Astrocyte of the hippocampus (primary cell): ENCODE measurements around the gene RABGAP1L.

Source experiments
- DNase-seq: peaks from one replicate; pipeline ENCODE4 v3.0.0; 2011; ENCODE audit warnings: low read depth, low spot score

RABGAP1L gene

GRCh38 chr1:174957829-174958228, 798.5 kb downstream of the RABGAP1L start:
- no peak for DNase-seq

DNA sequence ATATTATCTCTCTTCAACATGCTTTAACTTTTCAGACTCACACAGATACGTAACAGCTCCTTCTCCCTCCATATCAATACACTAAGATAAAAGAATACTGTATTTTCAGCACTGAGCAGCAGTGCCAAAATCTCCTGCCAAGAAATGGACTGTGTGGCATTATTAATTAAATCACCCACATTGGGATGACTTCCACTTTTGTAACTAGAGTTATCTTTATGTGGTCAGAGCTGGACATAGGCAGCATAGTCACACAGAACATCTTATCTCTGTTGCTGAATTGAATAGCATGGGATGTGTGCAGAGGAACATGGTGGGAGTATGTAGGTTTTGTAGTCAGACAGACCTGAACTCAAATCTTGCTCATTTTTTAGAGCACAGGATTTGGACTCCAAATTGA, 799.1 kb downstream of the RABGAP1L start:
- DNase-seq, result no peak

DNA sequence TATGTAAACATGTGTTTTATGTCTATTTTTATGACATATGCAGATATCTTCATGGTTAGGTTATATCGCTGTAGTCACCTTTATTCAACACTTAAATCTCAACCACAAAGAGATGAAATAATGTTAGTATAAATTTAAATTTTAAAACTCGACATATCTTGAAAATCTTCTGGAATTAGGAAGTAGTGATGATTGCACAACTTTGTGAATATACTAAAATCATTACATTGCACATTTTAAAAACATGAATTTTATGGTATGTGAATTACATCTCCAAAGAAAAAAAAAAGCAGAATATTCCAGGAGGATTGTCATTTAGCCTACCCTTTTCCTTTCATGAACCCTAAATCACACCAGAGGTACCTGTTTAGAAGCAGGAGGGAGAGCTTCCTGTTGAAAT, 801.0 kb downstream of the RABGAP1L start:
- DNase-seq, result no peak

DNA sequence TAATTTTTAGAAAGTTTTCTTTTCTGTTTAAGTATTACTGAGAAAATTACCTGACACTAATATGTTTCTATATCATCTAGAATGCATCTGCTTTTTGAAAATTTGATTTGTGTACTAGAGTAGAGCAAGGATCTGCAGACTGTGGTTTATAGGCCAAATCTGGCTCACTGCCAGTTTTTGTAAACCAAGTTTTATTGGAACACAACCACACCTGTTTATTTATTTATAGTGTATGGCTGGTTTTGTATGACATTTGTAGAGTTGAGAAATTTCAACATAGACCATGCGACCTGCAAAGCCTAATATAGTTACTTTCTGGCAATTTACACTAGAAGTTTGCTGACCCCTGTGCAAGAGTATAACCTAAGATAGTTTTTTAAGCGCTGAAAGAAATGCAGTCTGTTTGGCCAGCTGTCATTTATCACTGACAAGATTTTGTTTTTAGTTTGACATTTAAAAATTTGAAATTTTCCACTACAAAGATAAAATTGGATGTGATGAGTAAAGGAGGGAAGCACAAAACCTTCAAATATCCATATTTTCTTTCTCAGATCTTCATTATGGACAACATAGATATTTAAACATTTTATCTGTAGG, 804.3 kb downstream of the RABGAP1L start:
- no peak for DNase-seq

DNA sequence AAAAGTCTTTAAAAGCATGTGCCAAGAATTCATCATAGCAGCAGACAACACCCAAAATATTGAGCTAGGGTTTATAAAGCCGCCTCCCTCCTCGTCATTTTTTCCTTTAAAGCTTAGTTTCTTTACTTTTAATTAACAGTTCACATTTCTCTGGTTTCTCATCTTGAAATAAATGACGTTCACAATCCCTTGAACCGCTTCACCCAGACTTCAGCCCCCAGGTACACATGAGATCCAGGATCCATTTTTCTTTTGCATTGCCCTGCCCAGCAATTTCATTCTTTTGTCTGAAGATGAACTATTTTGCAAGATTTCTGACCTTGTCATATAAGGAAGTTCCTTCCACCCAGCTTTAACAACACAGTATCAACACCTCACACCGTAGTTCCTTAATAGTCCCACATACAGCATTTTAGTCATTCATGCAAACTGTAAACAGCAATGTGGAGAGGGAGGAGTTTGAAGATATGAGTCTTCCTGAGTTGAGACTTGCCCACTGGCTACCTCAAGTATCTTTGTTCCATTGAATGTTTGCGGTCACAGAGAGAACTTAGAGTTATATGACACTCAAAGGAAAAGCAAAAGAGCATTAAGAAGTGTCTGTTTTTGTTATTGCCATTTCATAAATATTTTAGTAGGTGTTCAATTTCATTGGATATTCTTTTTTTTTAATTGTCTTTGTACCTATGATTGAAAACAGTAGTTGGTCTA, 805.1 kb downstream of the RABGAP1L start:
- peak; percentile 16 for DNase-seq

- no peak for DNase-seq
Measured at GRCh38 chr1:174964972-174965361, 805.6 kb downstream of the RABGAP1L start.

GRCh38 chr1:174965362-174966007, 806.2 kb downstream of the RABGAP1L start:
- no peak for DNase-seq

- no peak for DNase-seq
Measured at GRCh38 chr1:174966008-174966572, 806.8 kb downstream of the RABGAP1L start.

DNA sequence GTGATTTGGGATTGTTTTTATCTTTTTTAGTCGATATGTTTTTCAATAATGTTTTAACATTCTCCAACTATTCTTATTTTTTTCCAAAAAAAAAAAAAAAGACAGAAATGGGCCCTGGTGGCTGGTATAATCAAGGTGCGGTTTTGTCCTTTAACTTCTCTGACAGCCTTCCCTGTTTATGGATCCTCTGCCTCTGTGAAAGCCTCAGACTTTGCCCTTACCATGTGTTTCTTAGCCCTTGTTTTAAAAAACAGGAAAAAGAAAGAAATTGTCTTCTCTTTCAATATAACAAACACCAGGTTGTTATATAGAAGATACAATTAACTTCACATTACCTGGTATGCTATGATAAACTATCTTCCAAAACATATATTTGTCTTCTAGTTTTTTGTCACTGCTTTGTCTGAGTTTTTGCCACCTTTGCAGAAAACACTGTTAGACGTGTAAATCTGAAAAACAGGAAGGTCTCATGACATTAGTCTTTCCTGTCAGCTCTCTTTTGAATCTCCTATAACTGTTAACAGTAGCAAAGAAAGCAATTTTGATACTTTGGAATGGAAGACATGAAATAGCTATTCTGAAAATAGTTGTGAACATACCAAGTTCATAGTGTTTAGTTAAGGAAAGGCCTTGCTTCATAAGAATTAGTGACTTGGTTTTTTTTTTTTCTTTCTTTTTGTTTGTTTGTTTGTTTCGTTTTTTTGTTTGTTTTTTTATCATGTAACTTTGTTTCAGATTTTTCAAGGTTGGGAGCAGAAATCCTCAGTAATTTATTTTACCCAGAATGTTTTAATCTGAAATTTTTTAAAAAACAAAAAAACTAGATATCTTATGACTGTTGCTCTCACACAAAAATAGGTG, 808.8 kb downstream of the RABGAP1L start:
- DNase-seq, result no peak

DNA sequence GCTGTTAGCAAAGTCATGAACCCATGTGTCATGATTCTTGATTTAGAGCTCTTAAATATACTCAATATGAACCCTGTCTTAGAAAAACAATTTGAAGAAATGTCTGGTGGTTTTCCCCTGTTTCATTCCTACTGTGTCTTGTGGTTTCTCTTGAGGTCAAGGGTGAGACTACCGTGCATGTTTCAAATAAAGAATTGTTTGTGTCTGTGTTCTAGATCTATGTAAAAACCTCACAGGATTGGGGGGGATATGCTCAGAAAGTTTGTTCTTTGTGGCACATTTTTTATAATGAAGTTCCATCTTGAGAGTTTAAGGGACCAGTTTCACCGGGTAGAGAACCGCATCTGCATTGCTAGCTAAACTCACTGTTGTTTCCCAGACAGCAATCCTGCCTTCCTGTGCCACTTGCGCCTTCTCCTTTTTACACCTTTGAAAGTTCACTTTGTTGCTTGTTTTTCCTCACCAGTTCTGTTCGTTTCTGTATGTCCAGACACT, 809.5 kb downstream of the RABGAP1L start:
- peak; percentile 91 for DNase-seq

DNA sequence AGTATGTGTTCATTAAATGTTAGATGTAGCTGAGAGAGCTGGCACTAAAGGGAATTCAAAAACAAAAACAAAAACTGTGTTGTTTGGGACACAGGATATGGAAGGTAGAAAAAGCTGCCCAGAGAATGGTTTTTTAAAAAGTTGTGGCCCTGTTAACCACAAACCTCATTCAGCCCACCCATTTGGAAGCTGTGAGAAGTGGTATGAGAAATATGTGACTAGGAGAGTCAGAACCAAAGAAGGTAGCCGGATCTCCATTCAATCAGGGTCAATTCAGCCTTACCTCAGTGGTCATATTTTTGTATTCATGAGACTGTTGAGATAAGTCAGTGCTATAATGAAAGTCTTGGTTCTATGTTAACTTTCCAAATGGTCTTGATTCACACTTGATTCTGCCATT, 810.7 kb downstream of the RABGAP1L start:
- DNase-seq, result peak; percentile 89

GRCh38 chr1:174971466-174971865, 812.1 kb downstream of the RABGAP1L start:
- no peak for DNase-seq

GRCh38 chr1:174971902-174972301, 812.6 kb downstream of the RABGAP1L start:
- DNase-seq, result no peak

DNA sequence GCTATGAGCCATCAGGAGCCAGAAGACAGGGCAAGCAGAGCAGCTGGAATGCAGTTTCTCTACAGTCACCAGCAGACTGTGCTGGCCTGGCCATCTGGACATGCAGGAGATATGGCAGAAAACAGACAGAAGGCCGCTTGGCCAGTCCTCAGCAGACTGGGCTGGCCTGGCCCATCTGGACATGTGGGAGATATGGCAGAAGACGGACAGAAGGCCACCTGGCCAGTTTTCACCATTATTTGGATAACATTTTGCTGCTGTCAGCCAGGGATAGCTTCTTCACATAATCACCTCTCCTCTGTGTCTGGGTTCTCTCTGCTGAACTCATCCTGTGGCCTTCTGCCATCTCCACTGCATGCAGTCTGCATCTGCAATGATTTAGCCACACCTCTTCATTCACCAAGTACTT, 815.4 kb downstream of the RABGAP1L start:
- DNase-seq, result no peak

- no peak for DNase-seq
Measured at GRCh38 chr1:174975764-174976163, 816.4 kb downstream of the RABGAP1L start.

DNA sequence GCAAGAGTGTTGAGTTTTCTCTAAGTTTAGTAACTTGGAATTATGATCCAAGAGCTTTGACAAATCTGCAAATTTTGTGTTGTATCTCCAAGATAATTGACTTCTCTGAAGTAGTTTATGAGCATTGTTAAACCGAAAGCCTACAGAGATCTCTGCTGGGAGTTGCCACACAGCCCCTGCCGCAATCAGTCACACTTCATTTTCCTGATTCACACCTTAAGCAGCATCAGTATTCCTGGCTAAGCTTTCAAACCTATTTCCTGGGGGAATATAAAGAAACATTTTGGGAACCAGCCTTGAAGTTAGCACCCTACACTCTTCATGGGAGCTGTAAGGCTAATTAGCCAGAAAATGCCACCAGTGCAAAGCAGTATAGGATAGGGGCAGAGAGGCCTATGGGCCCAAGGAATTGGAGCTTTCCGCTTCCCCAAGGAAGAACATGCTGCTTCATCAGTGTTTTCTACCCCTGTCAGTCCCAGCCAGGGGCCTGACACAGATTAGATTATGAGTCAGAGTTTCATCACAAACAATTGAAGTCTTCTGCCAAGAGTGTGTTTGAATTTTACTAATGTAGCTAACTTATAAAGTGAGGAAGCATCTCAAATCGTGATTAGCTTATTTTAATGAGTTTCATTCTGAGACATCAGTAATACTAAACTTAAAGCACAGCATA, 817.3 kb downstream of the RABGAP1L start:
- peak; percentile 39 for DNase-seq

- peak; percentile 70 for DNase-seq
Measured at GRCh38 chr1:174982971-174983689, 823.8 kb downstream of the RABGAP1L start.

DNA sequence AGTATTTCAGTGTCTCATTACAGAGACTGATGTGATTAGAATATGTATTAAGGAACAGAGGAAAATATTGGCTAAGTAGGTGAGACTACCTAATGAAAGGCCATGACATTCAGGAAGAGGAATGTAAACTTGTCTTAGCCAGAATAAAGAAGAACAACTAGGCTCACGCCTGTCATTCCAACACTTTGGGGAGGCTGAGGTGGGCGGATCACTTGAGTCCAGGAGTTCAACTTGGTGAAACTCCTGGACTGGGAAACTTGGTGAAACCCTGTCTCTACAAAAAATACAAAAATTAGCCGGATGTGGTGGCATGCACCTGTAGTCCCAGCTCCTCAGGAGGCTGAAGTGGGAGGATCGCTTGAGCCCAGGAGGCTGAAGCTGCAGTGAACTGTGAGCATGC, 825.6 kb downstream of the RABGAP1L start:
- no peak for DNase-seq

- DNase-seq, result no peak
Measured at GRCh38 chr1:174988539-174988938, 829.2 kb downstream of the RABGAP1L start.

DNA sequence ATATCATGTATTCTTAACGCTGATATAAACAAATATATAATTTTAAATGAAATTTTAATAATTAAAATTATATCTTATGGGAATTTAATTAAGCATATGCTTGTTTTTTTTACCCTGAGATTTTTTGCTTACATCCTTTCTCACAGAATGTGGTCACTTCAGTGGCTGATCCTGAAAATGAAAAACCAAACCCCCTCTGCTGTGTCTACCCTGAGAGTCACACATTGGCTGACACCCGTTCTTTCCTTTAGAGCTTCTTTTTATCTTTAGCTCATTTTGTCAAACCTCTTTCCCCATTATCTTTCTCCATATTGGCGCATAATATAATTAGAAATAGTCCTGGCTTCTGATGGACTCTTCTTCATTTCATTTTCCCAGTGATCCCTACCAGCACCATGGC, 829.7 kb downstream of the RABGAP1L start:
- no peak for DNase-seq
